HAP-1 (cell line): ENCODE results near the gene CCDC192.
A peak's percentile ranks its signal among the peaks of the same experiment; 100 is the strongest.

Experiments
- DNase-seq, 2 experiments: peaks; one replicate each; pipeline ENCODE4 v3.0.0-alpha.2; 2016 to 2020; ENCODE audit warnings: low spot score in 2 of 2
- H3K27me3 ChIP-seq: fragments of 250-450 bp; sonication (Bioruptor Pico); 2 replicates; pipeline ENCODE4 v1.5.1; 2020; ENCODE audit warnings: low read depth, mild to moderate bottlenecking, moderate library complexity
- H3K36me3 ChIP-seq: fragments of 250-450 bp; sonication (Bioruptor Pico); replicated peaks from 2 replicates; pipeline ENCODE4 v1.5.1; 2020; ENCODE audit warnings: mild to moderate bottlenecking
- H3K4me1 ChIP-seq: fragments of 250-450 bp; sonication (Bioruptor Pico); 2 replicates; pipeline ENCODE4 v1.5.1; 2020; ENCODE audit warnings: mild to moderate bottlenecking
- H3K4me3 ChIP-seq: fragments of 250-450 bp; sonication (Bioruptor Pico); 2 replicates; pipeline ENCODE4 v1.5.1; 2020; ENCODE audit warnings: mild to moderate bottlenecking, moderate library complexity
- H3K9me3 ChIP-seq: fragments of 250-450 bp; sonication (Bioruptor Pico); 2 replicates; pipeline ENCODE4 v1.5.1; 2020; ENCODE audit warnings: mild to moderate bottlenecking, moderate library complexity
- in situ Hi-C: fragments of 300-500 bp; cut with MboI; formaldehyde crosslinking; loops from 3 replicates; pipeline ENCODE4 v1.14.3; 2020; ENCODE audit warnings: low sequenced_read_pairs, inconsistent platforms, mixed read lengths

CCDC192 gene

DNA sequence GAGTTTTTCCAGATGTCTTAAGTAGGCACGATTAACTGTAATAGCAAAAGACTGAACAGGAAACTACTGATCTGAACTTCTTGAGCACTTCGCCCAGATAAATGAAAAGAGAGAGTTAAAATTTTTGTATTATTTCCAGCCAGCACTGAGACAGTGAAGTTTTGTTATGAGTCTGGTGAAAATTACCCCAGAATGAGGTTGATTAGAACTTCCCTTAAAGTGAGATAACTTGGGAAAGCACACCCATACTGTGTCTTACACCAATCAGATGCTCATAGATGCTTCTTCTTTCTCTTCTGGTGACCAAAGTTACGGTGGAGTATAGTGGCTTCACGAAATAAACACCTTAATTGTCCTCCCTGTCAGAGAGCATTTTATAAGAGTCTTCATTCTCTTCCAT is 248.6 kb downstream of the CCDC192 start:
- no peak for DNase-seq
- Histone ChIP-seq H3K4me1 (no peaks in the 10 kb centered on the region), H3K4me3 (no peak overlapping the region), H3K36me3 (no peaks in the 10 kb centered on the region), H3K9me3 (no peaks in the 10 kb centered on the region), H3K27me3 (no peaks in the 10 kb centered on the region)
- in situ Hi-C loops: no loop called here

DNA sequence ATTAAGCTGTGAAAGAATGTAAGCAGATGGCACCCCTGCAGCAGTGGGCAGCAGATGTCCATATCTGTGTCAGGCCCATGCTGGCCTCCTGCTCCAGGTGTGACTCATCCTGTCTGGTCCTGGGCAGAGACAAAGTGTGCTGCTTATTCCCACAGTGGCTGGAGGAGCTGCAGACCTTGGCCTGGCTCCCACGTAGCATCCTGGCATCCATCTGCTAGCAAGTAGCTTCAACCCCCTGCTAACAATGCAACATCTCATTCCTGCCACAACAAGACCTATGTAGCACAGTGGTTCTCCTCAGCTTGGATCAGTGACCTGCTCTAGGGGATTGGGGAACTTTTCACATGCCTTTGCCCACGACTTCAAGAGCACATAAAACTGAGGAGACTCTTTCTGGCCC is 254.0 kb downstream of the CCDC192 start:
- Histone ChIP-seq H3K27me3 (no peaks in the 10 kb centered on the region), H3K4me3 (no peak overlapping the region), H3K4me1 (no peaks in the 10 kb centered on the region), H3K36me3 (no peaks in the 10 kb centered on the region), H3K9me3 (no peaks in the 10 kb centered on the region)
- no peak for DNase-seq
- in situ Hi-C loops: no loop called here

DNA sequence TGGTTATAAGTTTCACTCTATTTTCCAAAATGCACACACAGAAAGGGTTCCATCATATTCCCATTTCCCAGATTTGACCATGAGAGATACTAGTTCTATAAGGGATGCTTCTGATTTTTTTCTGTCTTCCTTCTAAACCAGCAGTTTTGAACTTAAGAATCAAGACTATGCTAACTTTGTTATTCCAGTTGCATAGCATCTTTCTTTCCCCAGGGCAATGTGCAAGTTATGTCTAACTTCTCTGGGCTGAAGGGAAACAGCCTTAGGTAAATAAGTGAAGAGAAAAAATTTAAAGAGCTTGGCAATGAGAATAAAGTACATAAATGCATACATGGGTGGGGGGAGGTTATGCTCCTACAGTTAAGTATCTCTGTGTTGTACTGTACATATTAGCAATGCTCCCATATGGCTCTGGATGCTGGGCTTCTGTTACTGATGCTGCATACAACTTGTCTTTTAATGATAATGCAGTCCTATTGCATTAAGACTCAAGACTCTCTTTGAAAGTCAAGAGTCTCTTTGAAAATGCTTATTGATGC is 254.6 kb downstream of the CCDC192 start:
- H3K4me3 ChIP-seq: no peak overlapping the region
- in situ Hi-C loops: no loop called here
- no peaks in the 10 kb centered on the region for H3K36me3 ChIP-seq
- no peaks in the 10 kb centered on the region for H3K9me3 ChIP-seq
- no peak for DNase-seq
- H3K4me1 ChIP-seq: no peaks in the 10 kb centered on the region
- no peaks in the 10 kb centered on the region for H3K27me3 ChIP-seq

DNA sequence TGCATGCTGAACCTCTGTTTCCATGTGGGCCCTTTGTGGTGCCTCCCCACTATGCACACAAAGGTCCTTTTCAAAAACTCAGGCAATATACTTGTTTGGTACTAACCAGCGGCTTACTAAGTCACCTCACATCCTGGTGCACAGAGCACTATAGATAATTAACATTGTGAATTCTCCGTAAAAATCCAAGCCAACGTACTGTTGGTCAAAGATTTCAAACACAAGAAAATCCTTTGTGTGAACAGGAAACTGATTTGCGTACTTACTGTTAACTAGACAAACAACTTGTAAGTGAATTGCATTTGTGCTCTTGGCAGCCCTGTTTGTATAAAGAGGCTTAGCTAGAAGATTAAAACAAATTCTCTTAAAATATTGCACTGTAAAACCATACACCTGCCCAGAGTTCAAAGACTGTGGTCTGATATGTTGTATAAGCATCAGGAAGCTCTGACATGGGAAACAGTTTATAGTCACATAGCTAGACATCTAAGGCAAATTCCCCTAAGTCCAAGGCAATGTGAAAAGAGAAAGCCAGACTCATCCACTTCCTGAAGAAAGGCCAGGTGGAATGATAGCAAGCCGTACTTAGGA is 255.3 kb downstream of the CCDC192 start:
- in situ Hi-C loops: no loop called here
- DNase-seq: no peak

DNA sequence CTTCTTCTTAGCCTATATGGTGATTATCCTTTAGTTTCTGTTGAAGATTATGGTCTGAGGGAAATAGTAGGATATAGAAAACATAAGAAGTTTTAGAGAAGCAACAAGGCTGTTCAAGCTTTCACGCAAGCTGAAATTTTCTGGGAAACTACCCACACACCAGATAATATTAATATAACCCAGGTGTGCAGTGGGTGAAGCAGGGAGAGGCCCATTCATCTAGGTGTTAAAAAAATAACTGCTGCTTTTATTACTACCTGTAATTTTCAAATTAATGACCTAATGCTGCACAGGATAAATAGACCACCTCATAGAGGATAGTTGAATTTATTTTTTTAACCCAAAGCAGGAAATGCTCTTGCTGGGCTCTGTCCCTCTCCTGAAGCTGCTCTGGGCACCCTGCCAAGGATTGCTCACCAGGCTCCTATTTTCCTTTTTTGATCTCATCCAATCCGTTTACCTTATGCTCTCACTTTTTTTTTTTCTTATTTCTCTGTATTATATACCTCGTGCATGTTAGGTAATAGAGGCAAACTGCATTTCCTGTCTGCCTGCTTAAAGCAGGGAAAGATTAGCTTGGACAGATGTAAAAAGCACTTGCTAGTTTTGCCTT is 256.1 kb downstream of the CCDC192 start:
- Histone ChIP-seq H3K27me3 (no peaks in the 10 kb centered on the region), H3K4me3 (no peak overlapping the region), H3K4me1 (no peaks in the 10 kb centered on the region), H3K9me3 (no peaks in the 10 kb centered on the region), H3K36me3 (no peaks in the 10 kb centered on the region)
- DNase-seq: peak in 1 of 2 experiments; percentile 41
- in situ Hi-C loops: no loop called here

More for the DNA sequence above, 255.3 kb downstream of the CCDC192 start:
- H3K27me3 ChIP-seq: no peaks in the 10 kb centered on the region
- H3K4me1 ChIP-seq: no peaks in the 10 kb centered on the region
- H3K36me3 ChIP-seq: no peaks in the 10 kb centered on the region
- no peaks in the 10 kb centered on the region for H3K9me3 ChIP-seq
- no peak overlapping the region for H3K4me3 ChIP-seq

DNA sequence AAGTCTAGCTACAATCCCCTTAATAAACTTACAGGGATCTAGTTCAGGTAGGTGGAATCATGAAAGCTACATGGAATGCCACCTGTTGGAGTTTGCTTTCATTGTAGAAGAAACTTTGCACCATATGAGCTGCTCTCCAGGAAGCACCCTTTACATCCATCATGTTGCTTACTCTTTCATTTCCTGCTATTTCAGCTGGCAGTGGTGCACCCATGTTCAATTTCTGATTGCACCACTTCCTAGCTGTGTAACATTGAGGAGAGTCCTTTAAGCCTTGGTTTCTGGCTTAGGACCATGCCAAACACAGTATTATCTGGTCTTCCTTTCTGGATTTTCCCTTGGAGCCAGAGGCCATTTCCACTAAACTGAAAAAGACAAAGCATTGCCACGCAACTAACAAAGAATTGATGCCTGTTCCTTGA is 257.1 kb downstream of the CCDC192 start:
- Histone ChIP-seq H3K4me3 (no peak overlapping the region), H3K4me1 (no peaks in the 10 kb centered on the region), H3K36me3 (no peaks in the 10 kb centered on the region), H3K9me3 (no peaks in the 10 kb centered on the region), H3K27me3 (no peaks in the 10 kb centered on the region)
- DNase-seq: no peak
- in situ Hi-C loops: no loop called here

DNA sequence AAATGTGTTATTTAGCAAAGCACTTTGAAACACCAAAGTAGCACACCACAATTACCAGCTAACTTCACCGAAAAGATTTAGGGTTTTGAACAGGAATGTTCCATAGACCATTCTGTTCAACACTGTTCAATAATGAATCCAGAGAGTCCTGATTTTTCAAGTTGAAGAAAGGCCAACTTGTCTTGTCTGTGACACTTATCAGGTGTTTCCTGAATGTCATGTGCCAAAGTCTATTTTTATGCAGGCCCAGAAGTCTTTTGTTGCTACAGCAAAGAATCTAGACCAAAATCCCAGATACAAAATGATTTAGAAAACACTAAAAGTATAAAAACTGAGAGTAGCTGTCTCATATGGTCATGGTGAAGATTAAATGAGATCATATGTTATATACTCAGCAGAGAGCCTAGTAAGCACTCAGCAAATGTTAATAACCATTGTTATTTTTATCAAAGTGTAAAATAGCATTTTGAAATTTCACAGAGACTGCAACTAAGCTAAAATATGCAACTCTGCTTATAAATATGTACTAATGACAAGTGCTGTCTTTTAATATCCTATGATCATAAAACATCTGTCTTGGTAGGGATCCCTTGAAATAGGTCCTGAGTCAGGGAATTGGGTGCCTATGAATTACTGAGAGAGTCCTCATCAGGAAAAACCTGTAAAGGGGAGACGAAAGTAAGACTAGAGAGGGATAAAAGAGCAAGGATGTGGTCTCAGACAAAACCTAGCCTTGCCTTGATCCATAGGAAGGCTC is 258.0 kb downstream of the CCDC192 start:
- in situ Hi-C loops: no loop called here
- H3K4me3 ChIP-seq: no peak overlapping the region
- H3K9me3 ChIP-seq: no peaks in the 10 kb centered on the region

DNA sequence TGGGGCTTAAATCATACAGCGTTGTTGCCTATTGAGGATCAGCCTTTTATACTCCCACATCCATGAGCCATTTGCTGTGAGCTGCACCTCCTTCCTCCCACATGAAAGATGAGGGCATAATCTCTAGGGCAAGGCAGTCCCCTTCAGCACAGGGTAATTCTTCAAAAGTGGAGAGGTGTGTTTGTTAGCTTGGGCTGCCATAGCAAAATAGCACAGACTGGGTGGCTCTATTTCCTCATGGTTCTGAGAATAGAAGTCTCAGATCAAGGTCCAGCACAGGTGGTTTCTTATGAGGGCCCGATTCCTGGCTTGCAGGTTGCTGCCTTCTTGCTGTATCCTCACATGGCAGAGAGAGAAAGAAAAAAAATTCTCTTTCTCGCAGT is 258.6 kb downstream of the CCDC192 start:
- DNase-seq: no peak
- Histone ChIP-seq H3K4me3 (no peak overlapping the region), H3K36me3 (no peaks in the 10 kb centered on the region), H3K4me1 (no peaks in the 10 kb centered on the region), H3K9me3 (no peaks in the 10 kb centered on the region), H3K27me3 (no peaks in the 10 kb centered on the region)
- in situ Hi-C loops: no loop called here

More for the DNA sequence above, 258.0 kb downstream of the CCDC192 start:
- Histone ChIP-seq H3K27me3 (no peaks in the 10 kb centered on the region), H3K4me1 (no peaks in the 10 kb centered on the region), H3K36me3 (no peaks in the 10 kb centered on the region)
- no peak for DNase-seq

DNA sequence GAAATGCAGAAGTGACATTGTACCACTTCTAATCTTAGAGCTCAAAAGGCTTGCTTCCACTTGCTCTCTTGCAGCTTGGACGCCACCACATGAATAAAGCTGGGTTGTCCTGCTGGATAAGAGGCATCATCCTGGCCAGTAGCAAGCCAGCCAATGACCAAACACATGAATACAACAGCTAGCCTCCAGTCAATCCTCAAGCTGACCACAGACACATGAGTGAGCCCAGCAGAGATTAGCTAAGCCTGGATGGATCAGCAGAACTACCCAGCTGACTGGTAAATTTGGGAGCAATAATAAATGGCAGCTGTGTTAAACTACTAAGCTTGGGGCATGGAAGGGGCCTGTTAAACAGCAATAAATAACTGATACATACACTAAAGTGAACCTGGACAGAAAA is 259.3 kb downstream of the CCDC192 start:
- in situ Hi-C loops: no loop called here
- Histone ChIP-seq H3K36me3 (no peaks in the 10 kb centered on the region), H3K4me3 (no peak overlapping the region), H3K27me3 (no peaks in the 10 kb centered on the region), H3K4me1 (no peaks in the 10 kb centered on the region), H3K9me3 (no peaks in the 10 kb centered on the region)
- no peak for DNase-seq

DNA sequence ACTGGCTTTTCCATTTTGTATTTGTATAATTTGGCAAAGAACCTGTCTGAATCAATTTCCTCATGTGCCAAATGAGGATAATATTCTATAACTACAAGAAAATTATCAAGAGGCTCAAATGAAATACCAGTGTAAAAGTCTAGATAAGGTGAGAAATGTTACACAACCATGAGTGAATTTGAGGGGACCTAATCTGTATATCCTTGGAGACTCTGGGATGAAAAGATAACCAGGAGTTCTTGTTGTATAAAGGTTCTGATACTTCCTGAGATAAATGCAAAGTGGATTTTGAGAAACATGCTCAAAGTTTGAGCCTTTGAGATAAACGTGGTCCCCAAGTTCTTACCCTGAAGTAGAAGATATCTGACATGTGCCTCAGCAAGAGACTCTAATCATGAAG is 260.0 kb downstream of the CCDC192 start:
- in situ Hi-C loops: no loop called here
- Histone ChIP-seq H3K27me3 (no peaks in the 10 kb centered on the region), H3K9me3 (no peaks in the 10 kb centered on the region), H3K36me3 (no peaks in the 10 kb centered on the region), H3K4me3 (no peak overlapping the region), H3K4me1 (no peaks in the 10 kb centered on the region)
- DNase-seq: no peak

DNA sequence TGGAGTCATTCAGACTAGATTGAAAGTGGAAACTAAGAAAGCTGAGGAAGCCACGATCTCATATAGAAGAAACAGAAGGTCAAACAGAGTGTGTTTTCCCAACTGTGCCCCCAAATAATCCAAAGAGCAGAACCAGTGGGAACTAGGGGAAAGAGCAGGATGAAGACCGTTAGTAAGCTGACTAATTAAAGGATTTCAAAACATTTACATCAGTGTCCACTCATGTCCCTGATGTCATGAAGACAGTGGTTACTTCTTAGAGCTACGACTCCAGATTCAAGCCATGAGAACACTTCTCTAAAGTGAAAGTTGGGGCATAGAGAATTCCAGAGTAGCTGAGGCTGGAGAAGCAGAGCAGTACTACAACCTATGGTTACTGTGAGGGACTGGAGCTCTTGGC is 260.7 kb downstream of the CCDC192 start:
- Histone ChIP-seq H3K4me1 (no peaks in the 10 kb centered on the region), H3K4me3 (no peak overlapping the region), H3K9me3 (no peaks in the 10 kb centered on the region), H3K36me3 (no peaks in the 10 kb centered on the region), H3K27me3 (no peaks in the 10 kb centered on the region)
- no peak for DNase-seq
- in situ Hi-C loops: no loop called here

DNA sequence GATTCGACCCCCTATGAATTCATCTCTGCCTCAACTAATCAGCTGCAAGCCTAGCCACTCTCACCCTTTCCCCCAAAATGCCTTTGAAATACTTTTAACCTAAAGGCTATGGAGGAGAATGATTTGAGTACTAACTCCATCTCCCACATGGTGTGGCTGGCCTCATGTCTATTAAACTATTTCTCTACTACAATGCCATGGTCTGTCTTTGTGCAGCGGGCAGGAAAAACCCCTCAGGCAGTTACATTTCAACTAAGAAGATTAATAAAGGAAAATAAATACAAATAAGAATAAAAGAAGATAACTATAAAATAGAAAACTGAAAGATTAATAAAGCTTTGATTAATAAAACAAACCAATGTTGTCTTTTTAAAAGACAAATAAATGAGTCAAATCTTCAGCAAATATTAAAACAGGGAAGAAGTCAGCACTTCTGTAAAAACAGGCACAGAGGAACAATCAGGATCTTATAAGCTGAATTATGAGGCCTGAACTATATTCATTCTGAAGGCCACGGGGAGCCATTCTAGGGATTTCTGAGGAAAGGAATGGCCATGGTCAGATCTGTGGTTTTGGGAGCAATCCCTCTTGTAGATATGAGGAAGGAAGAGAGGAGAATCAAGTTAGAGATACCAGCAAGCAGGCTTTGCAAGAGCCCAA is 264.3 kb downstream of the CCDC192 start:
- Histone ChIP-seq H3K4me3 (no peak overlapping the region), H3K27me3 (no peaks in the 10 kb centered on the region), H3K36me3 (no peaks in the 10 kb centered on the region), H3K9me3 (no peaks in the 10 kb centered on the region), H3K4me1 (no peaks in the 10 kb centered on the region)
- DNase-seq: no peak
- in situ Hi-C loops: no loop called here

DNA sequence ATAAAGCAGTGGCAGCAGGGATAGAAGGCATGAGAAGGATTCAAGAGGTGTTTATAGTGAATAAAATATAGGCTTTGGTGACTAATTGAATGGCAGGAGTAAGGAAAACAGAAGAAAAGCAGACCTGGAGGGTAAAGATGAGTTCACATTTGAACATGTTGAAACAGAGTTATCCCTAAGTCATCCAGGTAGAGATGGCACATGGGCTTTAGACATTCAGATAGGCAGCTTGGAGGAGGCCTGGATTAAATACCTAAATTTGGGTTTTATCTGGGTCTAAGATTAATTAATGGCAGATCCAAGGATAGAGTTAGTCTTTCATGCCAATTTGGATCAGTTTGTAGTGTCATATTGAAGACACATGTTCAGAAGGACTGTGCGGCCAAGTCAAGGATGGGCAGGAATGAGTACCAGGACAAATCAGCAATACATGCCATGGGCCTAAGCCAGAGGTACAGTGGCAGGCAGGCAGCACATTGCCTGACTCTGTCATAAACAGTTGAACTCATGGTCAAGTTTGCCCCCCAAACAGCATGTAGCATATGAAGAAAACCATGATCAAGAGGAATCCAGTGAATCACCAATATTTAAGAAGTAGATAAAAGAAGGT is 264.9 kb downstream of the CCDC192 start:
- Histone ChIP-seq H3K27me3 (no peaks in the 10 kb centered on the region), H3K4me1 (no peaks in the 10 kb centered on the region), H3K36me3 (no peaks in the 10 kb centered on the region), H3K9me3 (no peaks in the 10 kb centered on the region), H3K4me3 (no peak overlapping the region)
- in situ Hi-C loops: no loop called here
- DNase-seq: no peak
